Naive thymus-derived CD4-positive, alpha-beta T cell (primary cell): ENCODE measurements around the gene MAML2. TPM values are rescaled to one million over a fixed set of nuclear protein-coding genes. Genes with fewer than 3 reads are reported as not detected.
A peak's percentile ranks its signal among the peaks of the same experiment; 100 is the strongest.

ENCODE experiments used
- ATAC-seq: fragments of 150-1000 bp; cut with Tn5 transposase; 2 replicates; pipeline ENCODE4 v1.10.0; 2021; ENCODE audit warnings: mild to moderate bottlenecking, moderate library complexity
- CTCF ChIA-PET: fragments of 350-600 bp; sonication (Branson Sonifier 250); formaldehyde crosslinking; loops from one replicate; lab custom pipeline; 2021; ENCODE audit warnings: antibody characterized with exemption; lab: Charles Lee
- POLR2A ChIA-PET: fragments of 350-600 bp; sonication (Branson Sonifier 250); formaldehyde crosslinking; loops from one replicate; lab custom pipeline; 2021; ENCODE audit warnings: antibody characterized with exemption, inconsistent platforms; lab: Charles Lee
- DNase-seq, 9 donors: peaks; one replicate each; pipeline versions ENCODE4 v3.0.0 to v3.0.0-alpha.2; 2020 to 2022; ENCODE audit warnings: mixed read lengths in 1 of 9
- H3K27ac ChIP-seq: one replicate; pipeline ENCODE4 v1.7.0; 2013; ENCODE audit warnings: mild to moderate bottlenecking, low read depth, low read length, moderate library complexity
- H3K27me3 ChIP-seq, 2 donors: one replicate each; pipeline ENCODE4 v1.7.0; 2013; ENCODE audit warnings: low read length in 2 of 2, mild to moderate bottlenecking in 2 of 2, moderate library complexity in 2 of 2; ENCODE audit not compliant: control insufficient read depth in 2 of 2, insufficient read depth in 2 of 2
- H3K36me3 ChIP-seq, 3 experiments: 1 replicate in 2 of 3; 2 replicates in 1 of 3; pipeline ENCODE4 v1.7.0; 2013; ENCODE audit warnings: low read length in 3 of 3, mild to moderate bottlenecking in 3 of 3, moderate library complexity in 1 of 3; ENCODE audit not compliant: insufficient read depth in 3 of 3, control insufficient read depth in 2 of 3
- H3K4me1 ChIP-seq, 2 donors: one replicate each; pipeline ENCODE4 v1.7.0; 2013; ENCODE audit warnings: low read length in 2 of 2, mild to moderate bottlenecking in 2 of 2, moderate library complexity in 1 of 2; ENCODE audit not compliant: control insufficient read depth in 2 of 2, insufficient read depth in 2 of 2
- H3K4me3 ChIP-seq: 2 replicates; pipeline ENCODE4 v1.7.0; 2013; ENCODE audit warnings: mild to moderate bottlenecking, low read length
- H3K9me3 ChIP-seq, 3 experiments: 1 replicate in 2 of 3; 2 replicates in 1 of 3; pipeline ENCODE4 v1.7.0; 2013; ENCODE audit warnings: low read length in 3 of 3; ENCODE audit not compliant: control insufficient read depth in 2 of 3
- H3K27ac Mint-ChIP-seq, 9 donors: one replicate each; pipeline ENCODE4 v1.8.0; 2020 to 2022; ENCODE audit warnings: mixed read lengths in 9 of 9, mild to moderate bottlenecking in 8 of 9, moderate library complexity in 5 of 9, inconsistent platforms in 2 of 9
- H3K27me3 Mint-ChIP-seq, 5 donors: one replicate each; pipeline ENCODE4 v1.8.0; 2021 to 2022; ENCODE audit warnings: mixed read lengths in 5 of 5, mild to moderate bottlenecking in 1 of 5
- H3K36me3 Mint-ChIP-seq, 5 donors: one replicate each; pipeline ENCODE4 v1.8.0; 2020 to 2022; ENCODE audit warnings: mixed read lengths in 5 of 5, mild to moderate bottlenecking in 3 of 5, inconsistent platforms in 1 of 5
- H3K4me1 Mint-ChIP-seq, 7 donors: one replicate each; pipeline ENCODE4 v1.8.0; 2020 to 2022; ENCODE audit warnings: mixed read lengths in 7 of 7, mild to moderate bottlenecking in 3 of 7, inconsistent platforms in 1 of 7
- H3K4me3 Mint-ChIP-seq, 10 donors: one replicate each; pipeline ENCODE4 v1.8.0; 2020 to 2022; ENCODE audit warnings: mild to moderate bottlenecking in 10 of 10, mixed read lengths in 10 of 10, moderate library complexity in 6 of 10, inconsistent platforms in 2 of 10
- H3K9me3 Mint-ChIP-seq, 11 donors: one replicate each; pipeline ENCODE4 v1.8.0; 2020 to 2022; ENCODE audit warnings: mixed read lengths in 11 of 11, mild to moderate bottlenecking in 4 of 11, inconsistent platforms in 1 of 11, moderate library complexity in 1 of 11
- intact Hi-C, 2 donors: fragments of 100-400 bp; cut with micrococcal nuclease; formaldehyde crosslinking; loops; one replicate each; pipeline ENCODE4 v1.15.1; 2023
- polyA plus RNA-seq, 2 donors: library from polyadenylated mRNA; unstranded; fragments of 300-500 nt; fragmentation: Illumina TruSeq; gene quantifications; one replicate each; pipeline ENCODE4 v1.2.3, GENCODE V29; 2021
- total RNA-seq, 6 experiments: library from RNA in 5 of 6; stranded (reverse) in 5 of 6; gene quantifications; 1 replicate in 5 of 6; 2 replicates in 1 of 6; pipeline ENCODE4 v1.2.3 and lab custom pipeline; 2021 to 2026

Gene MAML2
- total and polyA plus RNA-seq, 7 experiments from 2014 or later = 12.6 to 81.3 (median 52.5) TPM

DNA sequence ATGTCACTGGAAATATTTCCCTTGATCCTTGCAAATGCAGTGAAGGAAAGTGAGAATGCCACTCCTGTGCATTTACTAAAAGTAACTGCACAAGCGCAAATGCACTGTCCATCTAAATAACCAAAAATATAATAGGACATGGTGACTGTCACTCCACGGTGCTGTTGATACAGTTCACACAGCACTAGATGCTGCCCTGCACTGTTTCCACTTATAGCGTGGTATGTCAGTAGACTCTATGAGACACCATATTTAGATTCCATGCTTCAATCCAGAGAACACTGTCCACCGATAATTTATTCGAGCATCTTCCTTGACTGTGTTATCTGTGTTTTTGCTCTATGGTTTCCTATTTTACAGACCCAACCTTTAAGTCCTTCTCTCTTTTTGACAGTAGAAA is 125.8 kb downstream of the MAML2 start:
- H3K4me3 Mint-ChIP-seq = peak overlapping the region in 8 of 10 donors; percentile 34 to 80 (median 66)
- H3K4me3 ChIP-seq = no peak overlapping the region

DNA sequence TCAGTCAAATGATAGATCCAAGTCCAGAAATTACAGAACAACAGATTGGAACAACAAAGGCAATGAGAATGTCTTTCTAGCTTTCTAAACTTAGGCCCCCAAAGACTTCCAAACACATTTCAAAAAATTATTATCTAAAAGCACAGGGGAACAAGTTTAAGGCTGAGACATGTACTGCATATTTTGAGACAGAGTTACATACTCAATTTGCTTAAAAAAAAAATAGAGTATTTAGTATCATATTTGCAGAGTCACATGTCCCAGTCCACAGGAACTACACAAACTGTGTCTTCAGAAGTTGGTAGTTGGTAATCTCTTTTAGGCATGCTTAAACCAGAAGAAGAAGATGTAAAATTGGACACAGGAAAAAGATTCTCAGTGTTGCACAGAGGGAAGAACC is 127.2 kb downstream of the MAML2 start:
- peak in 7 of 9 donors; percentile 24 to 53 (median 31) for DNase-seq
- Mint-ChIP-seq H3K4me3 (peak overlapping the region; percentile 64 to 86 (median 75)), H3K36me3 (peaks cover 0 to 21% (median 6%) of the 10 kb centered on the region in 5 donors), H3K4me1 (peaks cover 56 to 100% (median 91%) of the 10 kb centered on the region in 7 donors), H3K27ac (peak overlapping the region; percentile 89 to 99 (median 96)), H3K27me3 (no peaks in the 10 kb centered on the region), H3K9me3 (peaks cover 0 to 3% (median 0%) of the 10 kb centered on the region in 11 donors)
- ChIA-PET CTCF (interaction anchor here (0.6 to 3.6 kb wide), 5 partner anchors 9 to 130 kb away, joined by 3 to 25 read pairs (median 4); partner anchors contain the start of gene MAML2), POLR2A (interaction anchor here (0.7 to 5.1 kb wide), 17 partner anchors 9 to 174 kb away, joined by 3 to 51 read pairs (median 4); partner anchors contain the start of genes CCDC82, JRKL and MAML2)
- H3K4me1 ChIP-seq = peaks cover 79 to 98% of the 10 kb centered on the region in 2 donors
- peak overlapping the region; percentile 75 for H3K27ac ChIP-seq
- no peaks in the 10 kb centered on the region for H3K9me3 ChIP-seq
- intact Hi-C loops = loop anchor here (1.0 to 5.0 kb wide), 7 partner anchors 9 to 204 kb away; partner anchors contain the start of gene MAML2 (in 2 of the 2)
- H3K27me3 ChIP-seq = no peaks in the 10 kb centered on the region
- no peaks in the 10 kb centered on the region for H3K36me3 ChIP-seq
- ATAC-seq = peak; percentile 49
- peak overlapping the region; percentile 47 for H3K4me3 ChIP-seq

More for the DNA sequence above, 125.8 kb downstream of the MAML2 start:
- Histone ChIP-seq H3K27ac (peak overlapping the region; percentile 75), H3K36me3 (no peaks in the 10 kb centered on the region), H3K27me3 (no peaks in the 10 kb centered on the region), H3K9me3 (no peaks in the 10 kb centered on the region), H3K4me1 (peaks cover 80 to 98% of the 10 kb centered on the region in 2 donors)
- Mint-ChIP-seq H3K27ac (peak overlapping the region; percentile 37 to 99 (median 96)), H3K9me3 (peaks cover 0 to 4% (median 0%) of the 10 kb centered on the region in 11 donors), H3K27me3 (no peaks in the 10 kb centered on the region), H3K36me3 (peaks cover 0 to 22% (median 8%) of the 10 kb centered on the region in 5 donors), H3K4me1 (peaks cover 57 to 100% (median 91%) of the 10 kb centered on the region in 7 donors)
- CTCF ChIA-PET = no interaction called here
- intact Hi-C loops = loop anchor here in 1 of 2 donors (5.0 kb wide), 1 partner anchor 205 kb away; no protein-coding TSS in a partner anchor
- no peak for ATAC-seq
- POLR2A ChIA-PET = interaction anchor here (0.9 to 5.1 kb wide), 5 partner anchors 18 to 42 kb away, joined by 3 to 51 read pairs (median 3); no protein-coding TSS in a partner anchor
- no peak for DNase-seq

DNA sequence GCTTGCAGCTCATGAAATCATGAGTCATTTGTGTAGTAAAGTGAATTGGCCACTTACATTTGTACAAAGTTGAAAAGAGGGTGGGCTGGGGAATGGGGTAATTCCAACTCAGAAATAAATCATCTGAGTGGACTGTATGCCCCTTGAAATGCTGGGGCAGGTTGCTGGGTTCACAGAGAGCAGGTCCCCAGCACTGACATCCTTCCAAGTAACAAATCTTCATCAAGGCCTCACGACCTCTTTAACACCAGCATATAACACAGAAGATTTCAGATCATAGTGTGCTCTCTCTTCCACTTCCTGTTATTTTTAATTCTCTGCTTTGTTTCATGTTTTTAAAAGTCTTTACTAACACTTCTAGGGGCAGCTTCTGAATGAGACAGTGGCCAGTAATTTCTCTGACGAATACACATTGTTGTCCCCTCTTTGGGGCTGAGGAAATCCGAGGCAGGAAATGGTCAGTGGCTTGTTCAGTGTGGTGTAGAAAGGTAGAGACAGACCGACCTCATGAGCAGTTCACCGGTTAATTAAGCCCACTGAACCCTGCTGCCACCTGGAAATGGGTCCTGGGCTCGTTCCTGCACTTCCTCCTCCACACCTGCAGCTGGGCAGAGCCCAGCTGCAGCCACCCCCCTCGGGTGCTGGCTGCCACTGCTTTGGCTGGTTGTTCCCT is 127.7 kb downstream of the MAML2 start:
- Histone ChIP-seq H3K36me3 (no peaks in the 10 kb centered on the region), H3K4me3 (peak overlapping the region; percentile 47), H3K4me1 (peaks cover 73 to 96% of the 10 kb centered on the region in 2 donors), H3K27ac (peak overlapping the region; percentile 75), H3K27me3 (no peaks in the 10 kb centered on the region), H3K9me3 (no peaks in the 10 kb centered on the region)
- no peaks in the 10 kb centered on the region for H3K27me3 Mint-ChIP-seq
- peak overlapping the region; percentile 64 to 80 (median 75) for H3K4me3 Mint-ChIP-seq
- peaks cover 0 to 3% (median 0%) of the 10 kb centered on the region in 11 donors for H3K9me3 Mint-ChIP-seq
- ChIA-PET POLR2A (interaction anchor here (0.6 to 5.1 kb wide), 22 partner anchors 10 to 174 kb away, joined by 3 to 51 read pairs (median 4); partner anchors contain the start of genes CCDC82, JRKL and MAML2), CTCF (interaction anchor here (0.8 to 3.6 kb wide), 5 partner anchors 9 to 130 kb away, joined by 3 to 25 read pairs (median 4); partner anchors contain the start of gene MAML2)
- peaks cover 0 to 21% (median 6%) of the 10 kb centered on the region in 5 donors for H3K36me3 Mint-ChIP-seq
- H3K27ac Mint-ChIP-seq = peak overlapping the region; percentile 89 to 99 (median 96)
- peaks cover 54 to 100% (median 91%) of the 10 kb centered on the region in 7 donors for H3K4me1 Mint-ChIP-seq
- ATAC-seq (peak; percentile 78), DNase-seq (peak in 7 of 9 donors; percentile 25 to 67 (median 62))
- intact Hi-C loops = loop anchor here (1.0 to 5.0 kb wide), 6 partner anchors 8 to 203 kb away; partner anchors contain the start of gene MAML2 (in 2 of the 2)

DNA sequence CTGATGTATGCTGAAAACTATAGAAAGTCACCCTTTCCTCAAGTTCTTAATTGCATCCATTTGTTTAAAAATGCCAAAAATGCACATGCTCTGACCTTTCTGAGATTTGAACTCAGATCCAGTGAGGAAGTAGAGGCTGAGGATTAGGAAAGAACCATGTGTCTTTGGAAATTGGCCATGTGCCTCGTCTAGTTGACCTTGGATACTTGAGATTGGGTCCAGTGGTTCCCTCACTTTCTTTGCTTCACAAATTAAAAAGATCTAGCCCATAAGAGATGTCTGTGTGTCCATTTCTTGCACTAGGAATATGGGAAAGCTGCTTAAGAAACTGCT is 128.3 kb downstream of the MAML2 start:
- H3K9me3 Mint-ChIP-seq = peaks cover 0 to 3% (median 0%) of the 10 kb centered on the region in 11 donors
- CTCF ChIA-PET = interaction anchor here (0.7 to 3.6 kb wide), 6 partner anchors 10 to 160 kb away, joined by 3 to 25 read pairs (median 4); partner anchors contain the start of gene MAML2
- POLR2A ChIA-PET = interaction anchor here (0.6 to 5.1 kb wide), 19 partner anchors 10 to 175 kb away, joined by 3 to 51 read pairs (median 6); partner anchors contain the start of genes CCDC82, JRKL and MAML2
- H3K36me3 Mint-ChIP-seq = peaks cover 0 to 18% (median 6%) of the 10 kb centered on the region in 5 donors
- H3K27ac ChIP-seq = peak overlapping the region; percentile 75
- H3K36me3 ChIP-seq = no peaks in the 10 kb centered on the region
- DNase-seq (no peak), ATAC-seq (no peak)
- intact Hi-C loops = loop anchor here (1.0 to 5.0 kb wide), 6 partner anchors 7 to 202 kb away; partner anchors contain the start of gene MAML2 (in 2 of the 2)
- H3K27ac Mint-ChIP-seq = peak overlapping the region; percentile 89 to 99 (median 96)
- peaks cover 70 to 94% of the 10 kb centered on the region in 2 donors for H3K4me1 ChIP-seq
- H3K27me3 Mint-ChIP-seq = no peaks in the 10 kb centered on the region
- H3K27me3 ChIP-seq = no peaks in the 10 kb centered on the region
- peak overlapping the region; percentile 47 for H3K4me3 ChIP-seq
- no peaks in the 10 kb centered on the region for H3K9me3 ChIP-seq
- peak overlapping the region; percentile 64 to 80 (median 75) for H3K4me3 Mint-ChIP-seq
- peaks cover 50 to 97% (median 87%) of the 10 kb centered on the region in 7 donors for H3K4me1 Mint-ChIP-seq

DNA sequence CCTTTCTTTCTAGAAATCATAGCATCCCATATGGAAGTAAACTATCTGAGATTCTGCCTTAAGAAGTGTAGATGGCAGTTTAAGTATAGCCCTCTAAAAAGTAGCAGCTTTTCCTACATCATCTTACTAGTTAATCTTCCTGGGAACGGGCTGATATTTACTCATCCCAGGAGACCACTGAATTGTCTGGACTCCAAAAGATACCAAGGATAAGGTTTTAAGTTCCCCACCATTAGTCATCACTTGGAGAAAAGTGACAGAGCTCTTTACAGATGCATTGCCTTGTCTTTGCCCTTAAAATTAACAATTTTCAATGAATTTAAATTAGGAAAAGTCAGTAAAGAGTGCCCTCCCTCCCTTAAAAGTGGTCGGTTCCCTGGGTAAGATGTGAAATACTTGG is 129.5 kb downstream of the MAML2 start:
- Histone ChIP-seq H3K27ac (no peak overlapping the region), H3K9me3 (no peaks in the 10 kb centered on the region), H3K4me3 (no peak overlapping the region), H3K4me1 (peaks cover 73 to 94% of the 10 kb centered on the region in 2 donors), H3K36me3 (no peaks in the 10 kb centered on the region), H3K27me3 (no peaks in the 10 kb centered on the region)
- Mint-ChIP-seq H3K36me3 (peaks cover 0 to 18% (median 5%) of the 10 kb centered on the region in 5 donors), H3K4me3 (peak overlapping the region in 4 of 10 donors; percentile 11 to 78 (median 64)), H3K9me3 (peaks cover 0 to 3% (median 0%) of the 10 kb centered on the region in 11 donors), H3K27me3 (no peaks in the 10 kb centered on the region), H3K27ac (peak overlapping the region in 8 of 9 donors; percentile 75 to 99 (median 95)), H3K4me1 (peaks cover 49 to 97% (median 88%) of the 10 kb centered on the region in 7 donors)
- POLR2A ChIA-PET = interaction anchor here (0.8 to 5.1 kb wide), 8 partner anchors 9 to 126 kb away, joined by 3 to 51 read pairs (median 12); no protein-coding TSS in a partner anchor
- no peak for DNase-seq
- ATAC-seq = no peak
- intact Hi-C loops = no loop called here
- CTCF ChIA-PET = interaction anchor here (0.6 to 3.6 kb wide), 3 partner anchors 29 to 158 kb away, joined by 3 to 25 read pairs (median 4); partner anchors contain the start of gene MAML2

DNA sequence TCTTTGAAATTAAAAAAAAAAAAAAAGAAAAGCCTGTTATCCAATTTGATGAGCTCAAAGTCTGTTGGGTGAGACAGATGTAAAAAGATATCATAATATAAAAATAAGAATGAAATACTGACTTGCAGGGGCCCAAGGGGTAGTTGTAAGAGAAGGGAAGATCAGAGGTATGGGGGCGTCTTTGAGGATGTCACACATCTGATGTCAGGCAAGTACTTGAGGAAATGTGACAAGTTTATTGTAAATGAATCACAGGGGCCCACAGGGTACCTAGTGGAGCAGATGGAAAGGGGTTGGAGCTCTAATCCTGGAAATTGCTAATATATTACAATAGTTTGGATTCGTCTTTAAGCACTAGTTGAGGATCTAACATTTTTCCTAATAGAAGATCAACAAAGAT is 131.6 kb downstream of the MAML2 start:
- ATAC-seq = peak; percentile 31
- H3K27ac Mint-ChIP-seq = peak overlapping the region; percentile 60 to 99 (median 95)
- Histone ChIP-seq H3K27ac (peak overlapping the region; percentile 65), H3K36me3 (no peaks in the 10 kb centered on the region), H3K9me3 (no peaks in the 10 kb centered on the region), H3K27me3 (no peaks in the 10 kb centered on the region), H3K4me1 (peaks cover 72 to 92% of the 10 kb centered on the region in 2 donors), H3K4me3 (no peak overlapping the region)
- H3K9me3 Mint-ChIP-seq = peaks cover 0 to 2% (median 0%) of the 10 kb centered on the region in 11 donors
- peaks cover 52 to 97% (median 89%) of the 10 kb centered on the region in 7 donors for H3K4me1 Mint-ChIP-seq
- CTCF ChIA-PET = interaction anchor here (0.7 to 1.3 kb wide), 2 partner anchors 19 to 131 kb away, joined by 3 to 5 read pairs; partner anchors contain the start of gene MAML2
- no peaks in the 10 kb centered on the region for H3K27me3 Mint-ChIP-seq
- DNase-seq = peak in 5 of 9 donors; percentile 25 to 62 (median 41)
- POLR2A ChIA-PET = interaction anchor here (0.6 to 0.9 kb wide), 5 partner anchors 11 to 384 kb away, joined by 3 to 5 read pairs (median 3); no protein-coding TSS in a partner anchor
- intact Hi-C loops = no loop called here
- H3K4me3 Mint-ChIP-seq = peak overlapping the region; percentile 37 to 78 (median 71)
- peaks cover 0 to 14% (median 5%) of the 10 kb centered on the region in 5 donors for H3K36me3 Mint-ChIP-seq
